Subcutaneous abdominal adipose tissue (tissue), 5 donors: ENCODE data around the gene JDP2.
A peak's percentile ranks its signal among the peaks of the same experiment; 100 is the strongest.

ENCODE experiments used
- H3K27ac ChIP-seq: one replicate; pipeline ENCODE4 v1.7.0; 2013; ENCODE audit warnings: low read depth, mild to moderate bottlenecking, inconsistent platforms, low read length, moderate library complexity
- H3K27me3 ChIP-seq, 5 donors: one replicate each; pipeline ENCODE4 v1.7.0; 2013; ENCODE audit warnings: low read length in 5 of 5, inconsistent platforms in 1 of 5; ENCODE audit not compliant: control insufficient read depth in 5 of 5, insufficient read depth in 4 of 5
- H3K36me3 ChIP-seq, 5 donors: one replicate each; pipeline ENCODE4 v1.7.0; 2013; ENCODE audit warnings: low read length in 5 of 5; ENCODE audit not compliant: control insufficient read depth in 5 of 5, insufficient read depth in 5 of 5
- H3K4me1 ChIP-seq, 5 donors: one replicate each; pipeline ENCODE4 v1.7.0; 2013; ENCODE audit warnings: low read length in 5 of 5, mild to moderate bottlenecking in 3 of 5, moderate library complexity in 1 of 5; ENCODE audit not compliant: control insufficient read depth in 5 of 5, insufficient read depth in 5 of 5
- H3K4me3 ChIP-seq, 5 donors: one replicate each; pipeline ENCODE4 v1.7.0; 2013; ENCODE audit warnings: low read length in 5 of 5, low read depth in 1 of 5
- H3K9ac ChIP-seq, 5 donors: one replicate each; pipeline ENCODE4 v1.7.0; 2013; ENCODE audit warnings: low read length in 5 of 5, mild to moderate bottlenecking in 4 of 5, moderate library complexity in 3 of 5
- H3K9me3 ChIP-seq, 5 donors: one replicate each; pipeline ENCODE4 v1.7.0; 2013; ENCODE audit warnings: low read length in 5 of 5; ENCODE audit not compliant: control insufficient read depth in 5 of 5
- donor health status: healthy.
- donor health status: healthy.
- donor health status: healthy.
- donor health status: healthy.
- donor health status: healthy.

JDP2 gene

GRCh38 chr14:75433631-75434071, 5.8 kb downstream of the JDP2 start:
- no peak overlapping the region for H3K4me3 ChIP-seq
- H3K9me3 ChIP-seq = no peaks in the 10 kb centered on the region
- H3K27ac ChIP-seq = no peak overlapping the region
- H3K36me3 ChIP-seq = peaks cover 3 to 60% (median 52%) of the 10 kb centered on the region in 5 donors
- peaks cover 28 to 93% (median 76%) of the 10 kb centered on the region in 5 donors for H3K4me1 ChIP-seq
- no peaks in the 10 kb centered on the region for H3K27me3 ChIP-seq
- peak overlapping the region in 1 of 5 donors; percentile 22 for H3K9ac ChIP-seq

GRCh38 chr14:75434138-75434889, 6.5 kb downstream of the JDP2 start:
- no peak overlapping the region for H3K4me3 ChIP-seq
- peak overlapping the region in 1 of 5 donors; percentile 22 for H3K9ac ChIP-seq
- peaks cover 3 to 67% (median 58%) of the 10 kb centered on the region in 5 donors for H3K36me3 ChIP-seq
- H3K9me3 ChIP-seq = no peaks in the 10 kb centered on the region
- no peak overlapping the region for H3K27ac ChIP-seq
- peaks cover 25 to 93% (median 73%) of the 10 kb centered on the region in 5 donors for H3K4me1 ChIP-seq
- H3K27me3 ChIP-seq = no peaks in the 10 kb centered on the region

GRCh38 chr14:75434890-75435248, 7.0 kb downstream of the JDP2 start:
- H3K9ac ChIP-seq = no peak overlapping the region
- H3K27ac ChIP-seq = no peak overlapping the region
- H3K4me1 ChIP-seq = peaks cover 21 to 91% (median 68%) of the 10 kb centered on the region in 5 donors
- no peaks in the 10 kb centered on the region for H3K27me3 ChIP-seq
- H3K36me3 ChIP-seq = peaks cover 6 to 72% (median 64%) of the 10 kb centered on the region in 5 donors
- H3K9me3 ChIP-seq = no peaks in the 10 kb centered on the region
- H3K4me3 ChIP-seq = no peak overlapping the region

GRCh38 chr14:75435473-75435872, 7.7 kb downstream of the JDP2 start:
- Histone ChIP-seq H3K4me1 (peaks cover 16 to 91% (median 68%) of the 10 kb centered on the region in 5 donors), H3K27ac (no peak overlapping the region), H3K9ac (peak overlapping the region in 1 of 5 donors; percentile 45), H3K27me3 (no peaks in the 10 kb centered on the region), H3K36me3 (peaks cover 6 to 78% (median 70%) of the 10 kb centered on the region in 5 donors), H3K4me3 (no peak overlapping the region), H3K9me3 (no peaks in the 10 kb centered on the region)

- Histone ChIP-seq H3K27ac (no peak overlapping the region), H3K27me3 (no peaks in the 10 kb centered on the region), H3K9ac (peak overlapping the region in 2 of 5 donors; percentile 8 to 28), H3K4me3 (peak overlapping the region in 3 of 5 donors; percentile 1 to 9 (median 8)), H3K9me3 (no peaks in the 10 kb centered on the region), H3K36me3 (peaks cover 6 to 84% (median 78%) of the 10 kb centered on the region in 5 donors), H3K4me1 (peaks cover 12 to 90% (median 66%) of the 10 kb centered on the region in 5 donors)
These were observed 9.7 kb downstream of the JDP2 start for GRCh38 chr14:75437201-75438143.

- Histone ChIP-seq H3K27me3 (no peaks in the 10 kb centered on the region), H3K4me1 (peaks cover 11 to 91% (median 75%) of the 10 kb centered on the region in 5 donors), H3K4me3 (no peak overlapping the region), H3K9me3 (no peaks in the 10 kb centered on the region), H3K36me3 (peaks cover 6 to 83% (median 76%) of the 10 kb centered on the region in 5 donors), H3K27ac (no peak overlapping the region), H3K9ac (no peak overlapping the region)
These were observed 10.8 kb downstream of the JDP2 start for GRCh38 chr14:75438486-75439080.

GRCh38 chr14:75439989-75440388, 12.2 kb downstream of the JDP2 start:
- H3K4me3 ChIP-seq = no peak overlapping the region
- H3K9ac ChIP-seq = peak overlapping the region in 1 of 5 donors; percentile 17
- no peak overlapping the region for H3K27ac ChIP-seq
- H3K4me1 ChIP-seq = peaks cover 11 to 79% (median 74%) of the 10 kb centered on the region in 5 donors
- H3K36me3 ChIP-seq = peaks cover 11 to 82% (median 73%) of the 10 kb centered on the region in 5 donors
- H3K27me3 ChIP-seq = no peaks in the 10 kb centered on the region
- no peaks in the 10 kb centered on the region for H3K9me3 ChIP-seq

- Histone ChIP-seq H3K4me1 (peaks cover 11 to 70% (median 67%) of the 10 kb centered on the region in 5 donors), H3K4me3 (peak overlapping the region in 1 of 5 donors; percentile 11), H3K36me3 (peaks cover 12 to 78% (median 70%) of the 10 kb centered on the region in 5 donors), H3K9ac (no peak overlapping the region), H3K27me3 (no peaks in the 10 kb centered on the region), H3K9me3 (no peaks in the 10 kb centered on the region), H3K27ac (peak overlapping the region; percentile 61)
These were observed 13.1 kb downstream of the JDP2 start for GRCh38 chr14:75440733-75441477.

GRCh38 chr14:75441728-75442127, 13.9 kb downstream of the JDP2 start:
- Histone ChIP-seq H3K27me3 (no peaks in the 10 kb centered on the region), H3K4me3 (no peak overlapping the region), H3K27ac (peak overlapping the region; percentile 51), H3K9ac (no peak overlapping the region), H3K9me3 (no peaks in the 10 kb centered on the region), H3K36me3 (peaks cover 14 to 73% (median 65%) of the 10 kb centered on the region in 5 donors), H3K4me1 (peaks cover 6 to 62% (median 60%) of the 10 kb centered on the region in 5 donors)
